Stimulated activated CD8-positive, alpha-beta memory T cell treated with anti-CD3 and anti-CD28 coated beads, Interleukin-12 subunit alpha, Interleukin-12 subunit beta, amount 100 ng/mL, for 1 hour (primary cell): ENCODE measurements around the gene PBXIP1.
A peak's percentile ranks its signal among the peaks of the same experiment; 100 is the strongest.
"Not testable (repeated sequence)": the region's sequence is repeated elsewhere in the genome, so short reads cannot be mapped to it uniquely, and the experiment has no call there.

Source experiments
- DNase-seq: peaks from one replicate; pipeline ENCODE4 v3.0.0-alpha.2; 2020; ENCODE audit warnings: low read depth

PBXIP1 gene

GRCh38 chr1:154936555-154937084 lies 19.3 kb downstream of the PBXIP1 start, which contains the start of gene PMVK:
TSS of gene PMVK (minus strand) at chr1:154936719. CDS start at chr1:154936685, 34 bp downstream.
- peak; percentile 92 for DNase-seq

GRCh38 chr1:154935749-154936554 lies 19.9 kb downstream of the PBXIP1 start:
- DNase-seq = no peak

GRCh38 chr1:154934358-154934948 lies 21.4 kb downstream of the PBXIP1 start:
- no peak for DNase-seq

GRCh38 chr1:154931940-154932487 lies 23.9 kb downstream of the PBXIP1 start:
- DNase-seq = no peak

GRCh38 chr1:154926201-154926600 lies 29.7 kb downstream of the PBXIP1 start:
- DNase-seq = no peak

- DNase-seq = no peak
These were observed 30.3 kb downstream of the PBXIP1 start for GRCh38 chr1:154925335-154926170.

GRCh38 chr1:154923695-154924094 lies 32.2 kb downstream of the PBXIP1 start:
- no peak for DNase-seq

GRCh38 chr1:154913273-154913672 lies 42.6 kb downstream of the PBXIP1 start:
- no peak for DNase-seq

- no peak for DNase-seq
These were observed 43.1 kb downstream of the PBXIP1 start for GRCh38 chr1:154912755-154913154.

GRCh38 chr1:154911691-154912550 lies 44.0 kb downstream of the PBXIP1 start:
- no peak for DNase-seq

- DNase-seq = no peak
These were observed 45.0 kb downstream of the PBXIP1 start for GRCh38 chr1:154910851-154911250.

- DNase-seq = no peak
These were observed 47.0 kb downstream of the PBXIP1 start for GRCh38 chr1:154908937-154909336.

- not testable (repeated sequence) for DNase-seq
These were observed 47.8 kb downstream of the PBXIP1 start for GRCh38 chr1:154908129-154908528.

GRCh38 chr1:154906621-154907081 lies 49.2 kb downstream of the PBXIP1 start:
- no peak for DNase-seq

GRCh38 chr1:154902938-154903566 lies 52.8 kb downstream of the PBXIP1 start:
- DNase-seq = no peak

- no peak for DNase-seq
These were observed 54.3 kb downstream of the PBXIP1 start for GRCh38 chr1:154901591-154901990.

- no peak for DNase-seq
These were observed 56.9 kb downstream of the PBXIP1 start for GRCh38 chr1:154899041-154899440.

GRCh38 chr1:154896771-154897286 lies 59.1 kb downstream of the PBXIP1 start:
- DNase-seq = no peak

- no peak for DNase-seq
These were observed 60.1 kb downstream of the PBXIP1 start for GRCh38 chr1:154895798-154896197.
